Keratinocyte (primary cell): ENCODE results near the gene PTPRD. TPM values are rescaled to one million over a fixed set of nuclear protein-coding genes. Genes with fewer than 3 reads are reported as not detected.
"Not testable (repeated sequence)": the region's sequence is repeated elsewhere in the genome, so short reads cannot be mapped to it uniquely, and the experiment has no call there.

Experiments
- DNase-seq: peaks from one replicate; pipeline ENCODE4 v3.0.0-alpha.2; 2011; ENCODE audit warnings: low read depth, missing footprints, low spot score
- FAIRE-seq: peaks from 2 replicates; lab custom pipeline; 2011; peaks lifted over from hg19 to GRCh38; lab: Jason Lieb, UNC
- H2AFZ ChIP-seq: 2 replicates; pipeline ENCODE4 v1.6.0; 2012; ENCODE audit warnings: low read length, control low read depth, inconsistent platforms; ENCODE audit not compliant: control insufficient read depth
- H3K27ac ChIP-seq: 2 replicates; pipeline ENCODE4 v1.5.1; 2011; ENCODE audit warnings: low read length; ENCODE audit not compliant: control insufficient read depth, insufficient read depth
- H3K27me3 ChIP-seq: 3 replicates; pipeline ENCODE4 v1.6.0; 2011; ENCODE audit warnings: low read length; ENCODE audit not compliant: control insufficient read depth, insufficient read depth; ENCODE audit errors: extremely low read depth
- H3K36me3 ChIP-seq, 2 experiments: 2 replicates in 1 of 2; 3 replicates in 1 of 2; pipeline ENCODE4 v1.5.1; 2011; ENCODE audit warnings: low read length in 2 of 2, mild to moderate bottlenecking in 1 of 2; ENCODE audit not compliant: control insufficient read depth in 2 of 2, insufficient read depth in 2 of 2; ENCODE audit errors: extremely low read depth in 1 of 2
- H3K4me1 ChIP-seq: 3 replicates; pipeline ENCODE4 v1.5.1; 2011; ENCODE audit warnings: low read length; ENCODE audit not compliant: control insufficient read depth, insufficient read depth; ENCODE audit errors: extremely low read depth
- H3K4me2 ChIP-seq: 3 replicates; pipeline ENCODE4 v1.6.0; 2011; ENCODE audit warnings: low read depth, low read length; ENCODE audit not compliant: control insufficient read depth, insufficient read depth; ENCODE audit errors: extremely low read depth
- H3K4me3 ChIP-seq, 3 experiments: fragments of 200-600 bp in 1 of 3; sonication (generic) in 1 of 3; 2 replicates in 2 of 3; 3 replicates in 1 of 3; pipeline ENCODE4 v1.5.1; 2011 to 2016; ENCODE audit warnings: low read length in 3 of 3, mild to moderate bottlenecking in 3 of 3, control low read depth in 2 of 3, inconsistent platforms in 1 of 3, low read depth in 1 of 3, mixed read lengths in 1 of 3, mixed run types in 1 of 3, moderate library complexity in 1 of 3; ENCODE audit not compliant: control insufficient read depth in 2 of 3, insufficient read depth in 2 of 3; ENCODE audit errors: extremely low read depth in 1 of 3
- H3K79me2 ChIP-seq: 2 replicates; pipeline ENCODE4 v1.6.0; 2012; ENCODE audit warnings: low read length; ENCODE audit not compliant: control insufficient read depth, insufficient read depth
- H3K9ac ChIP-seq: 3 replicates; pipeline ENCODE4 v1.6.0; 2011; ENCODE audit warnings: low read length; ENCODE audit not compliant: control insufficient read depth, insufficient read depth; ENCODE audit errors: extremely low read depth
- H3K9me1 ChIP-seq: 3 replicates; pipeline ENCODE4 v1.6.0; 2011; ENCODE audit warnings: low read length; ENCODE audit not compliant: control insufficient read depth, insufficient read depth; ENCODE audit errors: extremely low read depth
- H3K9me3 ChIP-seq: 2 replicates; pipeline ENCODE4 v1.5.1; 2012; ENCODE audit warnings: low read depth, low read length; ENCODE audit not compliant: control insufficient read depth
- H4K20me1 ChIP-seq: 3 replicates; pipeline ENCODE4 v1.6.0; 2011; ENCODE audit warnings: low read length; ENCODE audit not compliant: control insufficient read depth, insufficient read depth; ENCODE audit errors: extremely low read depth
- CTCF ChIP-seq, 3 experiments: IDR thresholded peaks in 1 of 3; conservative IDR thresholded peaks in 1 of 3; optimal IDR thresholded peaks in 1 of 3; 2 replicates in 2 of 3; 3 replicates in 1 of 3; pipeline versions ENCODE3 to v1.5.1; 2011; ENCODE audit warnings: low read length in 3 of 3, mild to moderate bottlenecking in 3 of 3, moderate library complexity in 2 of 3, control low read depth in 1 of 3, inconsistent platforms in 1 of 3; ENCODE audit not compliant: insufficient read depth in 2 of 3; ENCODE audit errors: extremely low read depth in 1 of 3
- EZH2 ChIP-seq: IDR thresholded peaks from one replicate; pipeline ENCODE4 v1.6.1; 2012; ENCODE audit warnings: inconsistent platforms, mild to moderate bottlenecking, low read length, moderate library complexity
- dilution Hi-C: fragments of 300-500 bp; cut with MboI; formaldehyde crosslinking; loops from one replicate; pipeline ENCODE4 v1.7.0; 2020; ENCODE audit warnings: low sequenced_read_pairs; ENCODE audit not compliant: extremely low pct_ligation_motif_present
- polyA plus RNA-seq, 5 experiments: library from polyadenylated mRNA; depleted of rRNA in 3 of 5; stranded (reverse) in 3 of 5; stranded (forward) in 1 of 5; unstranded in 1 of 5; fragments of >200 nt; gene quantifications; 1 replicate in 1 of 5; 2 replicates in 3 of 5; 3 replicates in 1 of 5; pipeline versions ENCODE4 v1.2.1 to v1.2.3, GENCODE V29; 2011 to 2012; ENCODE audit warnings: missing spikeins in 2 of 5, low read depth in 1 of 5, low replicate concordance in 1 of 5

PTPRD gene
- polyA plus RNA-seq, 1 donor (not counting 4 experiments of a cell fraction or from before 2014, with no cell fraction given) = 0.10 TPM

GRCh38 chr9:9938432-9938831 lies 674.4 kb downstream of the PTPRD start:
- TF ChIP-seq EZH2 (no peak), CTCF (optimal IDR thresholded peaks at IDR 0.05 in 1 of 3, IDR thresholded peaks at IDR 0.05 in 1 of 3, conservative IDR thresholded peaks at IDR 0.05 in 1 of 3; ENCODE audit: extremely low read depth in 1 of 3, insufficient read depth in 2 of 3, low read length in 3 of 3) (no peak)

GRCh38 chr9:9931464-9931863 lies 681.3 kb downstream of the PTPRD start:
- DNase-seq, H3K4me2 ChIP-seq, H3K9me1 ChIP-seq, H3K79me2 ChIP-seq, FAIRE-seq, H3K27me3 ChIP-seq, H3K9me3 ChIP-seq, H2AFZ ChIP-seq, H3K4me3 ChIP-seq, H3K27ac ChIP-seq, dilution Hi-C loops, H3K36me3 ChIP-seq, H4K20me1 ChIP-seq, H3K4me1 ChIP-seq, H3K9ac ChIP-seq: not testable (repeated sequence)

More at GRCh38 chr9:9938432-9938831, 674.4 kb downstream of the PTPRD start:
- no peak overlapping the region for H3K4me3 ChIP-seq
- H3K4me2 ChIP-seq = no peak overlapping the region
- no peaks in the 10 kb centered on the region for H3K9me1 ChIP-seq
- no peaks in the 10 kb centered on the region for H3K27me3 ChIP-seq
- dilution Hi-C loops = no loop called here
- no peaks in the 10 kb centered on the region for H4K20me1 ChIP-seq
- H3K9me3 ChIP-seq = no peaks in the 10 kb centered on the region
- H3K36me3 ChIP-seq = no peaks in the 10 kb centered on the region
- no peaks in the 10 kb centered on the region for H3K4me1 ChIP-seq
- no peak for FAIRE-seq
- H3K79me2 ChIP-seq = no peaks in the 10 kb centered on the region
- no peak overlapping the region for H3K27ac ChIP-seq
- H3K9ac ChIP-seq = no peak overlapping the region
- no peak for DNase-seq
- H2AFZ ChIP-seq = no peak overlapping the region

GRCh38 chr9:9924376-9924775 lies 688.4 kb downstream of the PTPRD start:
- Histone ChIP-seq H3K27me3 (no peaks in the 10 kb centered on the region), H3K4me1 (no peaks in the 10 kb centered on the region), H3K9me3 (no peaks in the 10 kb centered on the region), H3K36me3 (no peaks in the 10 kb centered on the region), H3K79me2 (no peaks in the 10 kb centered on the region), H4K20me1 (no peaks in the 10 kb centered on the region), H3K27ac (no peak overlapping the region), H3K4me3 (peak overlapping the region in 1 of 3 experiments; percentile 53), H3K9me1 (no peaks in the 10 kb centered on the region), H2AFZ (peak overlapping the region; percentile 50), H3K9ac (no peak overlapping the region), H3K4me2 (no peak overlapping the region)
- DNase-seq = no peak
- dilution Hi-C loops = no loop called here
- TF ChIP-seq EZH2 = no peak
- TF ChIP-seq CTCF (optimal IDR thresholded peaks at IDR 0.05 in 1 of 3, IDR thresholded peaks at IDR 0.05 in 1 of 3, conservative IDR thresholded peaks at IDR 0.05 in 1 of 3; ENCODE audit: extremely low read depth in 1 of 3, insufficient read depth in 2 of 3, low read length in 3 of 3) = no peak
- no peak for FAIRE-seq
